Epithelial cell of proximal tubule (primary cell): ENCODE results near the gene ERBB3. TPM values are rescaled to one million over a fixed set of nuclear protein-coding genes. Genes with fewer than 3 reads are reported as not detected.

ENCODE experiments used
- DNase-seq: peaks from one replicate; pipeline ENCODE4 v3.0.0-alpha.2; 2011; ENCODE audit warnings: low read depth
- H3K4me3 ChIP-seq: 2 replicates; pipeline ENCODE4 v1.5.1; 2011; ENCODE audit warnings: low read depth, mild to moderate bottlenecking, low read length
- total RNA-seq: library from RNA; depleted of rRNA; stranded (reverse); fragments of >200 nt; gene quantifications from 2 replicates; pipeline ENCODE4 v1.2.3, GENCODE V29; 2015
- TF ChIP-seq, protein P1 (sequence below): conservative IDR thresholded peaks from 2 replicates; pipeline ENCODE4 v1.5.1; 2012; ENCODE audit warnings: low read depth, mild to moderate bottlenecking, low read length

The ERBB3 gene
- total RNA-seq, 1 donor from 2014 or later, result 24.2 TPM

DNA sequence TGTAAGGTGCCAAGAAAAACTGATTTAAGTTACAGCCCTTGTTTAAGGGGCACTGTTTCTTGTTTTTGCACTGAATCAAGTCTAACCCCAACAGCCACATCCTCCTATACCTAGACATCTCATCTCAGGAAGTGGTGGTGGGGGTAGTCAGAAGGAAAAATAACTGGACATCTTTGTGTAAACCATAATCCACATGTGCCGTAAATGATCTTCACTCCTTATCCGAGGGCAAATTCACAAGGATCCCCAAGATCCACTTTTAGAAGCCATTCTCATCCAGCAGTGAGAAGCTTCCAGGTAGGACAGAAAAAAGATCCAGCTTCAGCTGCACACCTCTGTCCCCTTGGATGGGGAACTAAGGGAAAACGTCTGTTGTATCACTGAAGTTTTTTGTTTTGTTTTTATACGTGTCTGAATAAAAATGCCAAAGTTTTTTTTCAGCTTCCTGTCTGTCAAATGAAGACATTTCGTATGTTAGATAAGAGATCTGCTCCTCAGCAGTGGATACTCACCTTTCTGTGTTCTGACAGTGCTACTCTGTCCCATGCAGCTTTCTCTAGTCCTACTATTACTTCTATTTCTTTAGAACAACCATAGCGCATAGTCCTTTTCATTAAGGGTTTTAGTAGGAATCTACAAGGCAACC lies 23.2 kb downstream of the ERBB3 start:
- TF ChIP-seq, protein P1, sequence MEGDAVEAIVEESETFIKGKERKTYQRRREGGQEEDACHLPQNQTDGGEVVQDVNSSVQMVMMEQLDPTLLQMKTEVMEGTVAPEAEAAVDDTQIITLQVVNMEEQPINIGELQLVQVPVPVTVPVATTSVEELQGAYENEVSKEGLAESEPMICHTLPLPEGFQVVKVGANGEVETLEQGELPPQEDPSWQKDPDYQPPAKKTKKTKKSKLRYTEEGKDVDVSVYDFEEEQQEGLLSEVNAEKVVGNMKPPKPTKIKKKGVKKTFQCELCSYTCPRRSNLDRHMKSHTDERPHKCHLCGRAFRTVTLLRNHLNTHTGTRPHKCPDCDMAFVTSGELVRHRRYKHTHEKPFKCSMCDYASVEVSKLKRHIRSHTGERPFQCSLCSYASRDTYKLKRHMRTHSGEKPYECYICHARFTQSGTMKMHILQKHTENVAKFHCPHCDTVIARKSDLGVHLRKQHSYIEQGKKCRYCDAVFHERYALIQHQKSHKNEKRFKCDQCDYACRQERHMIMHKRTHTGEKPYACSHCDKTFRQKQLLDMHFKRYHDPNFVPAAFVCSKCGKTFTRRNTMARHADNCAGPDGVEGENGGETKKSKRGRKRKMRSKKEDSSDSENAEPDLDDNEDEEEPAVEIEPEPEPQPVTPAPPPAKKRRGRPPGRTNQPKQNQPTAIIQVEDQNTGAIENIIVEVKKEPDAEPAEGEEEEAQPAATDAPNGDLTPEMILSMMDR, result no peak
- no peak for DNase-seq

DNA sequence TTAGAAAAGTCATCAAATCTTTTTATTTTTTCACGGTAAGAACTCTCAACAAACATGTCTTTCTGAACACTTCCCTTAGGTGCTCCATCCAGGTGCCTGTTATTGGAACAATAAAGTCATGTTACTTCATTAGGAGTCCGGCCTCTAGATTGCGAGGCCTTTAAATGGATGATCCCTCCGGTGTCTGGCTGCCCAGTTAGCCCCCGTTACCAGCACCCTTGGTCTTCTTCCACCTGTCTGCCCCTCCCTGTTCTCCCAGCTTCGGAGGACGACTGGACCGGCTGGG lies 23.8 kb downstream of the ERBB3 start:
- no peak for DNase-seq
- TF ChIP-seq, protein P1, result no peak
- peak overlapping the region; percentile 86 for H3K4me3 ChIP-seq

More for the DNA sequence above, 23.2 kb downstream of the ERBB3 start:
- H3K4me3 ChIP-seq, result peak overlapping the region; percentile 86

DNA sequence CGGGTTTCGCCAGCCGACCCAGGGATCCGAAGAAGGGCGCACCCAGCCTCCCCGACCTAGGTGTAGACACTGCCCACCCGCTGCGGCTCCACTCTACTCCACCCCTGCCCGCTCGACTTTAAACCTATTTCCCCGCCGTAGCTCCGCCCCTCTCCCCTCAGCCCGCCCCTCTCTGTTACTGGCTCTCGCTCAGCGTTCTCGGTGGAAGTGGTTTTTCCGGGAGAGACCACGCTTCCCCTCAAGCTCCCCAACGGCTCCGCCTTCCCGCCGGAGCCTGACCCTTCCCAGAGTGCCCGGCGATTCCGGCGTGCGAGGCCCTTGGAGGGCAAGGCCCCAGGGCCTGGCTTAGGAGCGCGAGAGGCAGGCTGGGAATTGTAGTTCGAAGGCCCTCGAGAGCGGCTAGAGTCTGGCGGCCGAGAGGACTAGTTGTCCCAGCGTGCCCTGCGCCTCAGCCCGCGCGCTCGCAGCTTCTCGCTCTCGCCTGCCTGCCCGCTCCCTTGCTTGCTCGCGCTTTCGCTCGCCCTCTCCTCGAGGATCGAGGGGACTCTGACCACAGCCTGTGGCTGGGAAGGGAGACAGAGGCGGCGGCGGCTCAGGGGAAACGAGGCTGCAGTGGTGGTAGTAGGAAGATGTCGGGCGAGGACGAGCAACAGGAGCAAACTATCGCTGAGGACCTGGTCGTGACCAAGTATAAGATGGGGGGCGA lies 24.3 kb downstream of the ERBB3 start, which contains the start of gene PA2G4:
PA2G4 (plus strand) TSS at position 451 of the 706 bp plus-strand sequence; CDS start at position 630, 179 bp downstream.
- TF ChIP-seq, protein P1, result no peak
- peak within 1 kb of the TSS; percentile 86 for H3K4me3 ChIP-seq
- peak; percentile 87 for DNase-seq

DNA sequence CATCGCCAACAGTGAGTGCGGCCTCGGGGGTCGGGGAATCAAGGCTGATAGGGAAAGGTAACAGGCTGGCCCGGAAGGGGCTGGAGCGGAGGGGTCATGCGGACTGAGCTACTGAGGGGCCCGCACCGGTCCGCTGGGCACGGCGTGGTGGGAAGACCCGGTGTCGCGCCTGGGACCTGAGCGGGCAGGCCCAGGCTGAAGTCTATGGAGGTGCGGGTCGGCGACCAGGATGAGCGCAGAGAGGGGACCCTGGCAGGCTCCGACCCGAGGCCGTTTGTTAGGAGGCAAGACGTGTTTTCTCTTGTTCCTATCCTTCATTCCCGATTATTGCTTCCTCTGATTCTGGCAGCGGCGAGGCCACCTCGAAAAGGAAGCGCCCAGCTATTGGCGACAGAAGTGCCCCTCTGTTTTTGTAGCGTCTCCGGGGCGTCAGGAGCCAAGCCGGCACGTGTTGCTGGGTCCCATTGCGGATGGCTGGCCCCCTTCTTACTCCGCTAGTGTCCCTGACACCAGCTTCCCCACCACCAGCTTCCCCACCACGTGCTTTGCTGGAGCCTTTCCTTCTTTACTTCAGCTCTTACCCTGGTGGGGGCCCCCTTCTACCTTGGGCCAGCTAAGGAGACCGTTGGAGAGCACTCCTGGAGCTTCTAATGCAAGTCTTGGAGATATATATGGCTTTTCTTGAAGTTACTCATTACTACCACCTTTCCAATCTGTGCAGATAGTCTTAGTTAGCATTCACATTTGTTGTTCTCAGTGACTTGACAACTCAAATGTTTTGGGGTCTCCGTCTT lies 25.0 kb downstream of the ERBB3 start:
- DNase-seq, result no peak
- TF ChIP-seq, protein P1, result no peak

DNA sequence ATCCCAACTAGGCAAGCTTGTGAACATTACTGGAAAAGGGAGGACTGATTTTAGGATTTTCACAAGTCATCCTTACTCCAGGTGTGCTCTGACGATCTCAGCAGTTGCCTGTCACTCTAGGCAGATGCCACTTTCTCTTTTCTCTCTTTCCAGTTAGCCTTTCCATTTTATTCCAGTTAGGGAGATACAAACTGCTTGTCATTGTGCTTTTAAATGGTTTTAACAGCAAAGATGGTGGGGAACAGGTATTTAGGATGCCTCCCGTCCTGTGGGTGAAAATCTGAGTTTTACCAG lies 25.6 kb downstream of the ERBB3 start:
- TF ChIP-seq, protein P1, result no peak
- H3K4me3 ChIP-seq, result peak overlapping the region; percentile 86
- DNase-seq, result no peak

More for the DNA sequence above, 25.0 kb downstream of the ERBB3 start:
- peak overlapping the region; percentile 86 for H3K4me3 ChIP-seq

DNA sequence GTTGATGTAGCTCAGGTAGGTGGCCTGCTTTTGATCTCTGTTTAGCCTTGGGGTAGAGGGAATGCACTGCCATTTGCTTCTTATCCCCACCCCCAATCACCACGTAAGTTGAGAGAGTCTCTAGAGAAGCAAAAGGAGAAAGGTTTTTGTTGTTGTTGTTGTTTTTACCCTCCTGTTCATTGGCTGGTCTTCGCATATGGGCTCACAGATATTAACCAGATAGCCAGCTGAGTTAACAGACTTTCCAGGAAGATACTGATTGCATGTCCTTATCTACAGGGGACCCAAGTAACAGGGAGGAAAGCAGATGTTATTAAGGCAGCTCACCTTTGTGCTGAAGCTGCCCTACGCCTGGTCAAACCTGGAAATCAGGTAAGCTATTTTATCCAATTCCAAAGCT lies 27.3 kb downstream of the ERBB3 start:
- TF ChIP-seq, protein P1, result no peak
- no peak overlapping the region for H3K4me3 ChIP-seq
- DNase-seq, result no peak
